ENCODE measurements around the gene ZNF304.
"Not testable (repeated sequence)": the region's sequence is repeated elsewhere in the genome, so short reads cannot be mapped to it uniquely, and the experiment has no call there.

The ZNF304 gene

DNA sequence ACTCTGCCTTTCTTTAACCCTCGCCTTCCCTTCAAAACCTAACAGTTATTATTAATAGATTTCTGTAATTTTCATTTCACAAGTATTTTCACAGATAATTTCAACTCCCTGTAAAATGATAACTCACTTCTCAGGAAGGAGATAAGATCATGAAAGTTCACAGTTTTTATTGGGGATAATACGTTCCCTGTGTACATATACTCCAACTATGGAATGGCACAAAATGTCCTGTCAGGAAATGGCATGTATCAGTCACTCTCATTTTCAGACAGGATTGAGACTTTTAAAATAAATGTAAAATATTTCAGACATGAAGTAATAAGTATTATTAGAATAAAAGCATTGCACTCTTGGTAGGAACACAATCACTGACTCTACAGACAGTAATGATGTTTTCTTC lies 11.3 kb downstream of the ZNF304 start:
- no peak for DNase-seq

DNA sequence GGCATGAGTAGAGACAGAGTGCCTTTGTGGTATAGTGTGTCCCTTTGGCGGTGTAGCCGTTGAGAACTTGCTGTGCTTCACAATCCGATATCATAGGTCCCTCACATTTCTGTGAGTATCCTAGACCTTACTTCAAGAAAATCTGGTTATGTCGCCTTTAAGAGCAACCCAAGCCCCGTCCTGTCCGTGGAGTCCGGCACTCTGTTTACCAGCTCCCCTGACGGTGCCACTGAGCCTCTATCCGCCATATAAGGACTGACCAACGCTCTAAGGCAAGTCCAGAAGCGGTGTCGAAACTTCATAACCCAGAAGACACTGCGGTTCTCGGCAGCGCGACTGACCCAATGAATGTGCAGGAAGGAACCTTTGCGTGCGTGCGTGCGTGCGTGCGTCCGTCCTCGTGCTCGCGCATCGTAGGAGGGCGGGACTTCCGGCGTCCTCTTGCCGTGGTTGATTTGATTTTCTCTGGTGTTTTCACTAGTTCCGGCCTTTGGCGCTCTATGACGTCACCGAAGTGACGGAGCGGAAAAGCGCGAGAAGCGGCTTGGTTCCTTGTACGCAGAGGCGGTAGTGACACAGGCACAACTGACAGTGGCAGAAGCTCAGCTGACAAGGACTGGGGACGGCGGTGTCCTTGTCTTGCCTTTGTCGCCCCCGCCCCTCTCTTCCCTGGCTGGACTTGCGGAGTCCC lies 12.1 kb downstream of the ZNF304 start, which contains the start of the genes TRAPPC2B and ZNF547:
TSS of gene TRAPPC2B (plus strand) at position 555 of the 691 bp plus-strand sequence. CDS start 1,283 bp downstream, outside the sequence.
TSS of gene ZNF547 (plus strand) at position 555 of the 691 bp plus-strand sequence. CDS start 5,005 bp downstream, outside the sequence.
- DNase-seq = peak; percentile 75 to 99 (median 97)

DNA sequence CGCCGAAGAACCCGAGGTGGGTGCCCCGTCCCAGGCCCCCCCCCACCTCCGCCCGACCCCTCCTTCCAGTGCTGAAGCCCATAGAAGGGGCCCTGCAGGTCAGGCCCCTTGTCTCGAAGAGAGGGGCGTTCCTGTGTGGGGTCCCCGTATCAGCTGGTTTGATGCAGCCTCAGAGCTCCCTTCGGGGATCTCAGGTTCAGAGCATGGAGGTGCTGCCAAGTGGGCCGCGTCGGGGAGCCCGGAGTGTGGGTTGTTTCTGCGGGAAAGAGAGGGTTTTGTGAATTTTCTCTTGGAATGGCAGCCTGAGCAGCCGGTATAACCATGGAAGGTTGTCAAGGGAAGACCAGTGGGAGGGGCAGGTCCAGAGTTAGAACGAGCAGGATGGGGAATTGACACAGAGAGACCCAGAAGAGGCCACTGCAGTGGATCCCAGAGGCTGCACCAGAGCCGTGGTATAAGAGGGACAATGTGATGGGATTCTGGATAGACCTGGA lies 12.7 kb downstream of the ZNF304 start:
- peak in 4 of 51 donors; percentile 1 to 40 (median 24) for DNase-seq

DNA sequence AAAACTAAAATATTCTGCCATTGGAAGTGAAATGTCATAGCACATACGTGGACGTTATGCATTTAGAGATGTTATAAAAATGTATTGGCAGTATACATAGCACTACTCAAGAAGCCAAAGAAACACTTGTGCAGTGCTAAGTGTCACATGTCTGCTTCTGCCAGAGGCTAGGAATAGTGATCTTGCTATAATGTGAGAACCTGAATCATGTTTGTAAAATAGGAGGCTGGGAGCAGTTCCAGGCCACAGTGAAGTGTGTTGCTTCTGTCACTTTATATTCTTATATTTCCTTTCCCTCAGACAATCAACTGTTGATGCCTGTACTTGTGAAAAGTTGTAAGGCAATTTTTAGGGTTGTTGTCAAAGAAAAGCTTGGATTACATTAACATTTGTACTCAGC lies 15.7 kb downstream of the ZNF304 start:
- no peak for DNase-seq

DNA sequence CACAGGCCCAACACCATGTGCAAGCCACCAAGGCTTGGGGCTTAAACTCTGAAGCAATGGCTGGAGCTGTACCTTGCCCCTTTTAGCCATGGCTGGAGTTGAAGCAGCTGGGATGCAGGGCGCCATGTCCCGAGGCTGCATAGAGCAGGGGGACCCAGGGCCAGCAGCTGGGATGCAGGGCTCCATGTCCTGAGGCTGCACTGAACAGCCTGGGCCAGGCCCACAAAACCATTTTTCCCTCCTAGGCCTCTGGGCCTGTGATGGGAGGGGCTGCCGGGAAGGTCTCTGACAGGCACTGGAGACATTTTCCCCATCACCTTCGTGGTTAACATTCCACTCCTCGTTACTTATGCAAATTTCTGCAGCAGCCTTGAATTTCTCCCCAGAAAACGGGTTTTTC lies 23.1 kb downstream of the ZNF304 start:
- DNase-seq = no peak

DNA sequence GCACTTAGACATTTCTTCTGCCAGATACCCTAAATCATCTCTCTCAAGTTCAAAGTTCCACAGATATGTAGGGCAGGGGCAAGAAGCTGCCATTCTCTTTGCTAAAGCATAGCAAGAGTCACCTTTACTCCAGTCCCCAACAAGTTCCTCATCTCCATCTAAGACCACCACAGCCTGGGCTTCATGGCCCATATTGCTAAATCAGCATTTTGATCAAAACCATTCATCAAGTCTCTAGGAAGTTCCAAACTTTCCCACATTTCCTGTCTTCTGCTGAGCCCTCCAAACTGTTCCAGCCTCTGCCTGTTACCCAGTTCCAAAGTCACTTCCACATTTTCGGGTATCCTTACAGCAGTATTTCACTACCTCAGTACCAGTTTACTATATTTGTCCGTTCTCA lies 23.6 kb downstream of the ZNF304 start:
- DNase-seq = not testable (repeated sequence)

DNA sequence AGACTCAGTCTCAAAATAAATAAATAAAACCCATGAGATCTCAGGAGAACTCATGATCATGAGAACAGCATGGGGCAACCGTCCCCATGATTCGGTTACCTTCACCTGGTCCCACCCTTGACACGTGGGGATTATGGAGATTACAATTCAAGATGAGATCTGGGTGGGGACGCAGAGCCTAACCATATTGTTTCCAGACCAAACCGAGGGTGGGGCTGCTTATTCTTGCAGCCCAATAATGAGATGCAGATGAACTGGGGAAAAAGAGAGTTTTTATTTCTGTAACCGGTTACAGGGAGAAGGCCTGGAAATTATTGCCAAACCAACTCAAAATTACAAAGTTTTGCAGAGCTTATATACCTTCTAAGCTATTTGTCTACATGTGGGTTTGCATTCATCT lies 25.1 kb downstream of the ZNF304 start:
- DNase-seq = no peak

DNA sequence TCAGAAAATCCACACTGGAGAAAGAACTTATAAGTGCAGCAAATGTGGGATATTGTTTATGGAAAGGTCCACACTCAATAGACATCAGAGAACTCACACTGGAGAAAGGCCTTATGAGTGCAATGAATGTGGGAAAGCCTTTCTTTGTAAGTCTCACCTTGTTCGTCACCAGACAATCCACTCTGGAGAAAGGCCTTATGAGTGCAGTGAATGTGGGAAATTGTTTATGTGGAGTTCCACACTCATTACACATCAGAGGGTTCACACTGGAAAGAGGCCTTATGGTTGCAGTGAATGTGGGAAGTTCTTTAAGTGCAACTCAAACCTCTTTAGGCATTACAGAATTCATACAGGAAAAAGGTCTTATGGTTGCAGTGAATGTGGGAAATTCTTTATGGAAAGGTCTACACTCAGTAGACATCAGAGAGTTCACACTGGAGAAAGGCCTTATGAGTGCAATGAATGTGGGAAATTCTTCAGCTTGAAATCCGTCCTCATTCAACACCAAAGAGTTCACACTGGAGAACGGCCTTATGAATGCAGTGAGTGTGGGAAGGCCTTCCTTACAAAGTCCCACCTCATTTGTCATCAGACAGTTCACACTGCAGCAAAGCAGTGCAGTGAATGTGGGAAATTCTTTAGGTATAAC lies 26.6 kb downstream of the ZNF304 start:
- no peak for DNase-seq

DNA sequence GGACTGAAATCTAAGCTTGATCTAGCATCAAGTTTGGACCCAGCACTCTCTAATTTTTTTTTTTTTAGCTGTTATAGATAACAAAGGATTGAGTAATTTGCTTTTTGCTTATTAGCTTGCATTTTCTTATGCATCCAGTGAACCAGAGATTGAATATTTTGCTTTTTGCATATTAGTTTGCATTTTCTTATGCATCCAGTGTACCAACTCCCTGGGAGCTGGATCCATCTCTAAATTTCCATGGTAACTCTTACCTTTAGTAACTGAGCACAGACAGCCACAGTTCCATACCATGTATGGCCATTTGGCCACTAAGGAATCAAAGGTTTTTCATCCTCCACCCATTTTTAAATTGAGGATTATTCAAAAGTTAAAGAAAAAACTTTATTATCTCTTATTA lies 29.9 kb downstream of the ZNF304 start:
- DNase-seq = no peak

DNA sequence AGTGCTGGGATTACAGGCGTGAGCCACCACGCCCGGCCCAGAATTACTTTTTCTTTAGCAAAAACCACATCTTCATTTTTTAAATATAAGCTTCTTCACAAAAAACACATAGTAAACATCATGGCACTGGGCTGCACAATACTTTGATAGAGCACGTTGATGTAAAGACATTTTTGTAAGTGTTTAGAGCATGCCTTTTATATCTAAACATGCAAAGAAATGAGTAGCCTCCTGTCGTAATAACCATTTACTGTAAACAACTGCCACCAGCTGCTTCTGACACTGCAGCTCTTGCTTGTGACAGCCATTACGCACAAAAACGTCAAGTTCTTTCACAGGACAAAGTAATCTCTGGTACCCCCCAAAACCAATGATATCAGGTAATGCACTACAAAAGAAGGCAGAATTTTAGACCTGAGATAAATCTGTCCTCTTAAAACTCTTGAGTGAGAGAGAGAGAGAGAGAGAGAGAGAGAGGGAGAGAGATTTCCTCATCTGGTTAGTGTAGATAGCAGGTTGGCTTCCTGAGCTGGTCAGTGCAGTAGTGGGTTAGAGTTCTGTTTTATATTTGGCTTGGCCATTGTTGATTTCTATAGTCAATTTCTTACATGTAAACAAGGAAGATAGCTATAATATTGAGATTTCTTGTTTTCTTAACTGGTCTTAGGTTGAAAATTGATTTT lies 31.9 kb downstream of the ZNF304 start:
- no peak for DNase-seq

DNA sequence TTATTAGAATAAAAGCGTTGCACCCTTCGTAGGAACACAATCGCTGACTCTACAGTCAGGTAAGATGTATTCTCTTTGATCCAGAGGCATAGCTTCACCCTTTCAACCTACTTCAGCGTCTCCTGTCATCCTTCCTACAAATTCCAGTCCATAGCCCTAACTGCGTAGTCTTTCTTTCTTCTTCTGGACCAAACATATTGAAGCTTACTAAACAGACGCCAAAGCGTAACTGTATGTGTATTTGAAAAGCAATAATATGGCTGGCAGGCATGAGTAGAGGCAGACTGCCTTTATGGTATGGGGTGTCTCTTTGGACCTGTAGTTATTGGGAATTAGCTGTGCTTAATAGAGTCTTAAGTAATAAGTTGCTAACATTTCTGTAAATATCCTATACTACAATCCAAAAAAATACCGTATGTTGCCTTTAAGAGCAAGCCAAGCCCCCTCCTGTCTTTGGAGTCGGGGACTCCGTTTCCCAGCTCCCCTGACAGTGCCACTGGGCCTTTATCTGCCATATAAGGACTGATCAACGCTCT lies 38.2 kb downstream of the ZNF304 start:
- no peak for DNase-seq

DNA sequence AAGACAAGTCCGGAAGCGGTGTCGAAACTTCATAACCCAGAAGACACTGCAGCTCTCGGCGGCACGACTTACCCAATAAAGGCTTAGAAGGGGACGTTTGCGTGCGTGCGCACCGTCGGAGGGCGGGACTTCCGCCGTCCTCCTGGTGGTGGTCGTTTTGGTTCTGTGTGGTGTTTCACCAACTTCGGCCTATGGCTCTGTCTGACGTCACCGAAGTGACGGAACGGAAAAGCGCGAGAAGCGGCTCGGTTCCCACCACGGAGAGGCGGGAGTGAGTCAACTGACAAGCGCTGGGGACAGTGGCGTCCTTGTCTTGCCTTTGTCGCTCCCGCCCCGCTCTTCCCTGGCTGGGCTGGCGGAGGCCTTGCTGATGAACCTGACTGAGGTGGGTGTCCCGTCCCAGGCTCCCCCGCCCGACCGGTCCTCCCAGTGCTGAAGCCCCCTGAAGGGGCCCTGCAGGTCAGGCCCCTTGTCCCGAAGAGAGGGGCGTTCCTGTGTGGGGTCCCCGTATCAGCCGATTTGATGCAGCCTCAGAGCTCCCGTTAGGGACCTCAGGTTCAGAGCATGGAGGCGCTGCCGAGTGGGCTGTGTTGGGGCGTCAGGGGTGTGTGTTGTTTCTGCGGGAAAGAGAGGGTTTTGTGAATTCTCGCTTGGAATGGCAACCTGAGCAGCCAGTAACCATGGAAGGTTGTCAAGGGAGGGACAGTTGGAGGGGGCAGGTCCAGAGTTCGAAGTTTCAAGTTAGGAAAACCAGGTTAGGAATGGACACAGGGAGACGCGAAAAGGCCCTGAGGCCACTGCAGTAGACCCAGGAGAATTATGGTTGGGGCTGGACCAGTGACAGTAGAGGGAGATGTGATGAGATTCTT lies 38.9 kb downstream of the ZNF304 start, which contains the start of gene ZNF548:
TSS of gene ZNF548 (plus strand) at position 125 of the 869 bp plus-strand sequence. CDS start at position 371, 246 bp downstream.
- DNase-seq = peak; percentile 72 to 99 (median 95)

DNA sequence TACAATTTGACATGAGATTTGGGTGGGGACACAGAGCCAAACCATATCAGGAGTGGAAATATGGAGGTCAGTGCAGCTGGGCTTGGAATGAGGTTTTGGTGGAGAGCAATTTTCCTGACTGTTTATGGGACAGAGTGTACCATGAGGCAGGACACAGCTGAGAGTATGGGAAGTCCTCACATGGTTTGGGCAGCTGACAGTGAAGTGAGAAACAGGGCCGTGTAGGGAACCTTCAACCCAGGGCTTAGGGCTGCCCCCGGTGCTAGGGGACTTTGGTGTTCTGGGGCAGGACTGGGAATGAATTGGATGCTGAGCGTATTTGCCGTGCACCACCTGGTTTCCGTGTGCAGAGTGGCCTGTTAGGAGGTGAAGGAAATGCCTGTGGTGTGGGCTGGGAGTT lies 44.6 kb downstream of the ZNF304 start:
- DNase-seq = no peak

DNA sequence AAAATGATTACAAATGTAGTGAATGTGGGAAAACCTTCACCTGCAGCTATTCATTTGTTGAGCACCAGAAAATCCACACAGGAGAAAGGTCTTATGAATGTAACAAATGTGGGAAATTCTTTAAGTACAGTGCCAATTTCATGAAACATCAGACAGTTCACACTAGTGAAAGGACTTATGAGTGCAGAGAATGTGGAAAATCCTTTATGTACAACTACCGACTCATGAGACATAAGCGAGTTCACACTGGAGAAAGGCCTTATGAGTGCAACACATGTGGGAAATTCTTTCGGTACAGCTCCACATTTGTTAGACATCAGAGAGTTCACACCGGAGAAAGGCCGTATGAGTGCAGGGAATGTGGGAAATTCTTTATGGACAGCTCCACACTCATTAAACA lies 47.8 kb downstream of the ZNF304 start:
- no peak for DNase-seq

DNA sequence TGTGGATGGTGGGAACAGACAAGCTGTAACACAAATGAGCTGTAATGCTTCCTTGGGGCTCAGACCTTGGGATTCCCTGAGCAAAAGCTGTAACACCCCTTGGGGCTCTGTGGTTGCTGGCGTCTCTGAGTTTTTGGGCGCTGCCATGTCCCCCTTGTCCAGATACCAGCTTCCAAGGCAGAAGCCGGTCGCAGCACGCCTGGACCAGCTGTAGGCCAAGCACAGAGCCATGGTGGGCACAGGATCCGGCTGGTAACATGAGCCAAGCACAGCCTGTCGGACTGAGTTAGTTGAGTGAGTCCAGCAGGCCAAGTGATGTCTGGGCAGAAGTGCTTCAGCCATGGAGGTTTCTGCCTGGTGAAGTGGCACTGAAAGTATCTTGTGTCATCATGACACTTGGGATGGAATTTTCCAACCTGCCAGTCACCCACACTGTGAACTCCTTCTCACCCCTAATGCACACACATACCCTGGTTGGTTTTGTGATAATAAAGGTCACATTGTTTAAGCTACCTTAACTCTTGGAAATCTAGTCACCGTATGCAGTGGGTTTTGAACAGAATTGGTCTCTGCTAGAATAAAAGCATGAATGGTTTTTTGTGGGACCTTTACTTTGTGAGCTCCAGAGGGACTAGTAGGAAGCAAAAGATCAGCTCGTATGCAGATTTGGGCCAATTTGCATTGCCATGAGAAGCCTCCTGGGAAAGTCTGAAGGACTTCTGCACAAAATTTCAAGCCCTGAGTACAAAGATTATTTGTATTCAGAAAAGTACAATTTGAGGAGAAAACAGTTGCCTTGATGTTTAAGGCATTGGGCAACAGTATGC lies 52.9 kb downstream of the ZNF304 start:
- no peak for DNase-seq

DNA sequence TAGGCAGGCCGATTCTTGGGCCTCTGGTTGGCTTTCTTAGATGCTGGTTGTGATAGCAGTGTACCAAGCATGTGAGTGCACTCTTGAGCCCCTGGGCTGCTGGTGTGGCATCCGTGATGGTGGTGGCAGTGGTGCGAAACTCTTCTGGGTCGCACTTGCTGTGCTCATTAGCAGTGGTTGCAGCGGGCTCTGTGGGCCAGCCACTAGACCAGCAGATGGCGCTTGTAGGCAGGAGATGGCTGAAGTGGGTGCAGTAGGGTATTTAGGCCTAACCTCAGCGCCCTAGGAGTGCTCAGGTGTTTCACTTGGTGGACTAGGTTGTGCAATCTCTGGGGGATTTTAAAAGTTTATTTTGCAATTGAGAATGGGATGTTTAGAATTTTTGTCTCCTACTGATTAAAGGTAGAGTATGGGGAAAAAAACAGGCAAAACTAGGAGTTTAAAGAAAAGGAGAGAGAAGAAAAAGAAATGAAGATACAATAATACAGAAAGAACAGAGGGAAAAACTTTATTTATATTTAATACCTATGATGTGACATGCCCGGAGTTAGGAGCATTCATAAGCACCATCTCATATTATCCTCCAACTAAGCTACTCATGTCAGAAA lies 55.5 kb downstream of the ZNF304 start:
- peak in 32 of 51 donors; percentile 0 to 46 (median 10) for DNase-seq
